Muscle layer of duodenum (tissue), 2 donors: ENCODE results near the gene AP2A2.

Experiments used
- H3K27ac ChIP-seq: one replicate; pipeline ENCODE4 v1.7.0; 2013; ENCODE audit warnings: mild to moderate bottlenecking, low read length
- H3K27me3 ChIP-seq: one replicate; pipeline ENCODE4 v1.7.0; 2013; ENCODE audit warnings: low read depth, mild to moderate bottlenecking, control low read depth, low read length
- H3K36me3 ChIP-seq, 2 donors: one replicate each; pipeline ENCODE4 v1.7.0; 2013; ENCODE audit warnings: low read length in 2 of 2, control low read depth in 1 of 2, mild to moderate bottlenecking in 1 of 2; ENCODE audit not compliant: insufficient read depth in 2 of 2, control insufficient read depth in 1 of 2
- H3K4me1 ChIP-seq, 2 donors: one replicate each; pipeline ENCODE4 v1.7.0; 2013; ENCODE audit warnings: low read length in 2 of 2, mild to moderate bottlenecking in 2 of 2, control low read depth in 1 of 2, moderate library complexity in 1 of 2; ENCODE audit not compliant: insufficient read depth in 2 of 2, control insufficient read depth in 1 of 2
- H3K4me3 ChIP-seq, 2 donors: one replicate each; pipeline ENCODE4 v1.7.0; 2013; ENCODE audit warnings: low read length in 2 of 2, low read depth in 1 of 2, mild to moderate bottlenecking in 1 of 2
- H3K9me3 ChIP-seq, 2 donors: one replicate each; pipeline ENCODE4 v1.7.0; 2013; ENCODE audit warnings: low read length in 2 of 2, control low read depth in 1 of 2, mild to moderate bottlenecking in 1 of 2; ENCODE audit not compliant: control insufficient read depth in 1 of 2
- donor health status: healthy.

AP2A2 gene

DNA sequence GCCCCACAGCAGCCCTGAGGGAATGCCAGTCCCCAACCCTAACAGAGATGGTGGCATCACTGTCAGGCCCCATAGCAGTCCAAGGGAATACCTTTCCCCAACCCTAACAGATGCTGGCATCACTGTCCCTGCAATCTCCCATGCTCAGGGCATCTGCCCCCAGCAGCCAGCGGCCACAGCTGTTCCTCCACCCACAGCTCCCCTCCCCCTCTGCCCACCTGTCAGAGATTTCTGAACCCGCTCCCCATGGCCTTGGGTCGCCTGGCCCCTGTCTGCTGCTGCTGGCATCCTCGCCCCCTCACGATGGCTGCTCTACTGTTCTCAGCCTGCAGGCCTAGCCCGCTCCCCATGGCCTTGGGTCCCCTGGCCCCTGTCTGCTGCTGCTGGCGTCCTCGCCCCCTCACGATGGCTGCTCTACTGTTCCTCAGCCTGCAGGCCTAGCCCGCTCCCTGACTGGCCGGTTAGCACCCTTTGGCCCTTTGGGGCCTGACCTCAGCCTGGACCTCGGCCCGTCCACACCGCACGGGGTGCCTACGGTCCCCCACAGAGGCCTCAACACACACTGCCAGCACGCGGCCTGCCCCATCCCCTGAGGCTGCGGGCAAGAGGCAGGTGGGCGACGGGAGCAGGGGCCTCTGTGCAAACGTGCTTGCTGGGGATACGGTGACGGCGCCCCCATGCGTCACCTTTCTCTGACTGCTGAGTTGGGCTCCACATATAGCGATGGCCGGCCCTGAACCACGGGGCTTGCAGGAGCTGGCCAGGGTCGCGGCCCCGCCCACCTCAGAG lies 35.8 kb upstream of the AP2A2 start:
- Histone ChIP-seq H3K9me3 (no peaks in the 10 kb centered on the region), H3K27me3 (no peaks in the 10 kb centered on the region), H3K27ac (no peak overlapping the region), H3K4me3 (no peak overlapping the region), H3K36me3 (peaks cover 0 to 34% of the 10 kb centered on the region in 2 donors), H3K4me1 (no peaks in the 10 kb centered on the region)

DNA sequence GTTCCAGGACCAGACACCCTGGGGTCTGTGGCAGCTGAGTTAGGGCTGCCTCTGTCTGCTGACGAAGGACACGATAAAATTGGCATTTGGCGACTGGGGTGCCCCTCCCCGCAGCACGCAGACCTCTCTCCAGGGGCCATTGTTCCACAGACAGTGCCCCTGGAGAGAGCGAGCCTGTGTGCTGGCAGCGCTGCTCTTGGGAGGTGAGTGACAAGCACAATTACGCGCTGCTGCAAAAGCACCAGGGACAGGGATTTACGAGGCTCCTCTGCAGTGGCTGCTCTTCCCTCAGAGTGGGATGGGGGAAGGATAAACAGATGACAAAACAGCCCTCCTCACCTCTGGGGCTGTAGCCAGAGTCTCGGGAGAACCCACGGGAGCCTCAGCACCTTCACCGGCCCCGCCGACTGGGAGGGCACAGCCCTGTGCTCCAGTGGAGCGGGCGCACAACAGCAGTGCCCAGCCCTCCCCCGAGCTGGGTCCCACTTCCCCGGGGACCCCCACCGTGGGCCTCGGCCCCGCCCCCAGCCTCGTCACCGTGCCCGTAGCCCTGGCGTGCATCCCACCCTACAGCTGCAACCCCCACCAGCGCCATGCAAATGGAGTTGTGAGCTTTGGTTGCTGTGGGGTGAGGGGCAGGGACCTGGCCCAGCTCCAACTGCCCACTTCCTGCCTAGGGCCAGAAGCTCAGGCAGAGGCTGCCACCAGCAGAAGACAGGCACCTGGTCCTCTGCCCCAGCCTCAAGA lies 34.7 kb upstream of the AP2A2 start:
- Histone ChIP-seq H3K9me3 (no peaks in the 10 kb centered on the region), H3K27me3 (no peaks in the 10 kb centered on the region), H3K4me3 (no peak overlapping the region), H3K36me3 (peaks cover 0 to 34% of the 10 kb centered on the region in 2 donors), H3K27ac (no peak overlapping the region), H3K4me1 (no peaks in the 10 kb centered on the region)

DNA sequence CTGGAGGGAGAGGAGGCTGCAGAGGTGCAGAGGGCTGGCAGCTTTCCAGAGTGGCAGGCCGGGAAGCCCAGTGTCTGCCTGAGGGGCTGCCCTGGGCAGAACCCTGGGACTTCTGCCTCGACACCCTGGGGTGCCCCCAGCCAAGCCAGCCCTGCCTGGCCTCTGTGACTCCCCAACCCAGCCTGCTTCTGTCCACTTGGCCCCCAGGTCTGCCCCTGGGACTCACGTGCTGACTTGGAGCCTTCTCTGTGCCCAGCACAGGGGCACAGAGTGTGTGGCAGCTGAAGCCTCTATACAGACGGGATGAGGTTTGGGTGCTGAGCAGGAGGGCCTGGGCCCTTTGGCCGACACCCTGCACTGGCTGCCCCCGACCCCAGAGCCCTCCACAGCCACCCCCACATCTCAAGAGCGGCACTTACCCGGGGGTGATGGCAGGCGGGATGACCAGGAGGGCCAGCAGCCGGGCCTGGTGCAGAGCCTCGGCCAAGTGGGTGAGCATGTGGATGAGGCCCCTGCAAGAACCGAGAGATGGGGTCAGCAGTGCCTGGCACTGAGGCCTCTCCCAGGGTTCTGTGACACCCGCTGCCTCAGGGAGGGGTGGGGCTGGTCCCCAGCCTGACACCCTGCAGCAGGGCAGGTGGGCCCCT lies 32.5 kb upstream of the AP2A2 start:
- no peaks in the 10 kb centered on the region for H3K27me3 ChIP-seq
- no peak overlapping the region for H3K27ac ChIP-seq
- no peaks in the 10 kb centered on the region for H3K9me3 ChIP-seq
- peaks cover 0 to 7% of the 10 kb centered on the region in 2 donors for H3K4me1 ChIP-seq
- H3K4me3 ChIP-seq: no peak overlapping the region
- peaks cover 0 to 16% of the 10 kb centered on the region in 2 donors for H3K36me3 ChIP-seq

DNA sequence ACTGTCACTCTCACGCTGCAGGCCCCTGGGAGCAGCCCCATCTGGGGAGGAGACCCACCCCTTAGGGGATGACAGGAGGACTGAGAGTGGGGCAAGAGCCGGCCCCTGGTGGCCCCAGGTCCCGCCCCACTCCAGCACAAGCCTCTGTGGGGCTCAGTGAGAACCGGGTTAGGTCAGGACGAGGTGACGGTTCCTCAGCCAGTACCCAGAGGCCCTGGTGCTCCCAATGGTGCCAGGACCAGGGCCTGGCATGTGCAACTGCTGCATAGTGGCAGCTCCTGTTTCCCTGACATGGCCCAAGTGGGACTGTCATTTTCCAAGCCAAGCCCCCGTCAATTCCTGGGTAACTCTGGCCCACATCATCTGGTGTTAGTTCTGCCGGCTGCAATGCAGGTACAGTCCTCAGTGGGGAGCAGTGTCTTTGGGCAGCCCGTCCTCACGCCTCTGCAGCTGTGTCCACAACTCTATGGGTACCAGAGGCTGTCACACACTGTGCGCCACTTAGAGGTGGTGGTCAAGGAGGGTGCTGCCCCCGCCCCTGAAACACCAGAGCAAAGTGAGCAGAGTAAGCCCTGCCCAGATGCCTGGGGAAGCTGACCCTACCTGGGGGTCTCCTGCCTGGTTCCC lies 31.0 kb upstream of the AP2A2 start:
- Histone ChIP-seq H3K4me3 (no peak overlapping the region), H3K4me1 (peaks cover 0 to 12% of the 10 kb centered on the region in 2 donors), H3K27me3 (no peaks in the 10 kb centered on the region), H3K27ac (no peak overlapping the region), H3K36me3 (peaks cover under 1 to 18% of the 10 kb centered on the region in 2 donors), H3K9me3 (no peaks in the 10 kb centered on the region)

DNA sequence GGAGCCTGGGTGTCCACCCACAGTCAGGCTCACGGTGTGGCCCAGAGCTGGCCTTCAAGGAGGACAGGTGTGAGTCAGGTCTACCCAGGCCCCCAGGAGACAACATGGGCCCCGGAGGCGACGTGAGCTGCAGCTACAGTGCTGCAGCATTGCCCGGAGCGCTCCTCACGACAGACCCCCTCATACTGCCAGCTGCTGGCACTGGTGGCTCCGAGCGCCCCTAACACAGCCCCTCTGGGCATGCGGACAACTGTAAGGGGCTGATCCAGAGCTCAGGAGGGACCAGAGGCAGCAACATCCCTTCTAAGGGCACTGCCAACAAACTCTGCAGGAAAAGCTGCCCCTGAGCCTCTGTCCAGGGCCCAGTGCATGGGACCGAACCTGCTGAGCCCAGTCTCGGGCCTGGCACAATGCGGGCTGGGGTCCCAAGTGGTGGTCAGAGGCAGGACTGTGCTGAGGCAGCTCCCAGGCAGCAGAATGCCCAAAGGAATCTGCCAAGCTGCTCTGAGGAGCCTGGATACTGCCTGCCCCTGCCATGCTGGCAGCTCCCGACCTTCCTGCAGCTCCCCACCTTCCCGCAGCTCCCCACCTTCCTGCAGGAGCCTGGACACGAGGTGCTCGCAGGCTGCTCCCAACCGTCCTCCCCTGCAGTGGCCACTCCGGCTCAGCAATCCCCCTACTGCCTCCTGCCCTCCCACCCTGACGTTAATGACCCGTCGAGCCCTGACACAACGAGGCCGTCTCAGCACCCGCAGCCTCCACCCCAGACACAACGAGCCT lies 30.1 kb upstream of the AP2A2 start:
- H3K36me3 ChIP-seq: peaks cover 4 to 23% of the 10 kb centered on the region in 2 donors
- H3K4me1 ChIP-seq: peaks cover 0 to 12% of the 10 kb centered on the region in 2 donors
- no peaks in the 10 kb centered on the region for H3K9me3 ChIP-seq
- no peaks in the 10 kb centered on the region for H3K27me3 ChIP-seq
- H3K27ac ChIP-seq: no peak overlapping the region
- H3K4me3 ChIP-seq: no peak overlapping the region

DNA sequence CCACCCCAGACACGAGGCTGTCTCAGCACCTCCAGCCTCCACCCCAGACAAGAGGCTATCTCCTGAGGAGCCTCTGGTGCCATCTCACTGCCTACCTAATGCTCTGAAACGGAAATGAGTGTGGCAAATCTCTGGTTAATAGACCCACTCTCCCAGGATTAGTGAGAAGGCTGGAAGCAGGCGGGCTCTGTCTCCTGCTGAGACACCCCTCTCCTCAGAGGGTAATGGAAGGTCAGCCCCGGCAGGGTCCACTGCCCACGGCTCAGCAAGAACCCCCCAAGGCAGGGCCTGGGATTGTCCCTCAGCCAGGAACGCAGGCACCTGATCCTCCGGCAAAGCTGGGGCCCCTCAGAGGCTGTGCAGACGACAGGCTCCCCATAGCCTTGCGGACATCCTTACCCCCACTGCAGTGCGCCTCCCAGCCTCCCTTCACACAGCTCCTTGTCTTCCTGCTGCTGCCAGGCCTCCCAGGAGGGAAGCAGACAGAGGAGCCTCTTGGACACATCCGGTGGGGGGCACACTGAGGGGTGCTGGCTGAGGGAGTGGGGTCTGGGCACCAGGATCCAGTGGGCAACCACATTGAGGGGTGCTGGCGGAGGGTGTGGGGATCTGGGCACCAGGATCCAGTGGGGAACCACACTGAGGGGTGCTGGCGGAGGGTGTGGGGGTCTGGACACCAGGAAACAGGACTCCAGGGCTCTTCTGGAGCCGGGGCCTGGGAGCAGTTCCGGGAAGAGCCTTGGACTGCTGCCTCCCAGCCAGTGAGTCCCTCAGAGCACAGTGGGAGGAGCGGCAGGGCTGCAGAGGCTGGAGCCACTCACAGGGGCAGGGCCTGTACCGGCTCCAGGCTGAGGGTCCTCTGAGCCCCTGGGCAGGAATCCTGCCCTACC lies 28.2 kb upstream of the AP2A2 start:
- Histone ChIP-seq H3K4me3 (no peak overlapping the region), H3K9me3 (no peaks in the 10 kb centered on the region), H3K27me3 (no peaks in the 10 kb centered on the region), H3K4me1 (peaks cover 0 to 12% of the 10 kb centered on the region in 2 donors), H3K36me3 (peaks cover 18 to 42% of the 10 kb centered on the region in 2 donors), H3K27ac (no peak overlapping the region)

DNA sequence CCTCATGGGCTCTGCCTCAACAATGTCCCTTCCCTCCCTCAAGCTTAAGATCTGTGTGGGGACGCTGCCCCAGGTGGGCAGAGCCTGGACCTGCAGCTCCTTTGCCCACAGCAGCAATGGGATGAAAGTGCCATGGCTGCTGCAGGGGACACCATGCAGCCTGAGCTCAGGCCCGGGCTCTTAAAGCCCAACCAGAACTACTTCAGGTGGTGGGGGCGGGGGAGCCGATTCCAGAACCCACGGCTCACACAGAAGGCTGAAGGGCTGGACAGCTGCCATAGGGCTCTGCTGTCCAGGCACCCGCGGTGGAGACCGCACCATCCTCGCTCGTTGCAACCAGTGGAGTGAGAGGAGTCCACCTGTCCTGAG lies 27.5 kb upstream of the AP2A2 start:
- Histone ChIP-seq H3K36me3 (peaks cover 22 to 49% of the 10 kb centered on the region in 2 donors), H3K4me3 (no peak overlapping the region), H3K4me1 (peaks cover 0 to 12% of the 10 kb centered on the region in 2 donors), H3K27me3 (no peaks in the 10 kb centered on the region), H3K27ac (no peak overlapping the region), H3K9me3 (no peaks in the 10 kb centered on the region)

DNA sequence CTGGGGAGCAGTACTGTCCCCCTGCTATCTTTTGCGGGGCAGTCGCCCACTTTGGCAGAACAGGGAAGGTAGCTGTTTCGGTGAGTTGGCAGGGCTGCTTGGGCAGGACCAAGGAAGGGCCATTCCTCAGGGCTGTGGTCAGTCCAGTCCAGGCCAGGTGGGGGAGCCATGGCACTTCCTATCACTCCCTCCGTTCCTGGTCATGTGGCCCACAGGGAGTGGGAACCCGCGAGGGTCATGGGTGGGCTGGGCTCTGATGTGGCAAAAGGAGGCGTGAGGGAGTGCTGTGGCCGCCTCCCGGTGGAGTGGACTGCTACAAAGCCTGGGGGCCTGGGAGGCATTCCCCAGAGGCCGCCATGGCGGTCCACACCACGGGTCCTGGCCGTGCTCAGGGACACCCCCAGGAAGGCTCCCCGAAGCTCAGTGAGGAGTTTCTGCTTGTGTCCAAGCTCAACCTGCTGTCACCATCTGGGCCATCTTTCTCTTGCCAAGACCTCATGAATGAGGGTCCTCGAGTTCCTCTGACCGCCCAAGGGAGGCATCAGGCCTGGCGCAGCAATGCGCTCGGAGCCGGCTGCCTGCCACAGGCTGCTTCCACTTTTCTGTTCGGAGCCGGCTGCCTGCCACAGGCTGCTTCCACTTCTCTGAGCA lies 27.0 kb upstream of the AP2A2 start:
- Histone ChIP-seq H3K4me1 (peaks cover 0 to 12% of the 10 kb centered on the region in 2 donors), H3K36me3 (peaks cover 22 to 54% of the 10 kb centered on the region in 2 donors), H3K9me3 (no peaks in the 10 kb centered on the region), H3K4me3 (no peak overlapping the region), H3K27me3 (no peaks in the 10 kb centered on the region), H3K27ac (no peak overlapping the region)

DNA sequence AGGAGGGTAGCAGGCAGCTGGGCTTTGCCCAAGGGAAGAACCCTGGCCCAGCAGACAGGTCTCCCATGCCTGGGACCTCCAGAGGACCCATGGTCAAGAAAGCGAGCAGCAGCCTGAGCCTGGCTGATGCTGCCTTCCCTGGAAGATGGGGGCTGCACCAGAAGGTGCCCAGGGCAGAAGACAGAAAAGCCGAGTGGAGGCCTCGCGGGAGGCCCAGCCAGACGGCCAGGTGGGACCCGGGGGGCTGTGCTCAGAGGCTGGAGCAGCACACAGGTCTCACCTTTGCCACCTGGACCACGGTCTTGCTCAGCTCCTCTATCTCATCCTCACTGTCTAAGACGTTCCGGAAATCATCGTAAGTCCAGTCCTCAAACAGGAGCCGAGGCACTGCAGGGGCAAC lies 25.9 kb upstream of the AP2A2 start:
- H3K27ac ChIP-seq: no peak overlapping the region
- peaks cover 0 to 12% of the 10 kb centered on the region in 2 donors for H3K4me1 ChIP-seq
- no peaks in the 10 kb centered on the region for H3K9me3 ChIP-seq
- H3K27me3 ChIP-seq: no peaks in the 10 kb centered on the region
- H3K4me3 ChIP-seq: no peak overlapping the region
- H3K36me3 ChIP-seq: peaks cover 31 to 64% of the 10 kb centered on the region in 2 donors
